DMS153 (cell line): ENCODE results near the gene UNKL.

ENCODE experiments used
- DNase-seq: peaks from one replicate; lab custom pipeline; 2025; lab: John Stamatoyannopoulos, UW

The UNKL gene

GRCh38 chr16:1414532-1415260 lies at the start of gene UNKL:
Gene UNKL (minus strand): TSS chr16:1414704. CDS start chr16:1414691, 13 bp downstream.
- no peak for DNase-seq

- no peak for DNase-seq
These were observed 46.6 kb upstream of the UNKL start for GRCh38 chr16:1461146-1461545.

GRCh38 chr16:1460602-1461138 lies 46.2 kb upstream of the UNKL start:
- no peak for DNase-seq

GRCh38 chr16:1459967-1460366 lies 45.5 kb upstream of the UNKL start:
- DNase-seq = no peak

- no peak for DNase-seq
These were observed 44.5 kb upstream of the UNKL start for GRCh38 chr16:1458977-1459341.

GRCh38 chr16:1458336-1458976 lies 44.0 kb upstream of the UNKL start:
- no peak for DNase-seq

- DNase-seq = no peak
These were observed 43.2 kb upstream of the UNKL start for GRCh38 chr16:1457489-1458245.

- no peak for DNase-seq
These were observed 42.4 kb upstream of the UNKL start for GRCh38 chr16:1456951-1457350.

GRCh38 chr16:1455190-1456171 lies 41.0 kb upstream of the UNKL start:
- DNase-seq = no peak

GRCh38 chr16:1454561-1454960 lies 40.1 kb upstream of the UNKL start:
- no peak for DNase-seq

- no peak for DNase-seq
These were observed 38.8 kb upstream of the UNKL start for GRCh38 chr16:1453316-1453715.

- DNase-seq = no peak
These were observed 38.0 kb upstream of the UNKL start for GRCh38 chr16:1452530-1452929.

GRCh38 chr16:1451702-1452392 lies 37.3 kb upstream of the UNKL start:
- no peak for DNase-seq

- DNase-seq = no peak
These were observed 36.3 kb upstream of the UNKL start for GRCh38 chr16:1450841-1451240.

- DNase-seq = no peak
These were observed 35.7 kb upstream of the UNKL start for GRCh38 chr16:1450218-1450617.

GRCh38 chr16:1449201-1449788 lies 34.8 kb upstream of the UNKL start:
- DNase-seq = no peak

GRCh38 chr16:1448536-1449116 lies 34.1 kb upstream of the UNKL start:
- DNase-seq = no peak

- DNase-seq = no peak
These were observed 33.5 kb upstream of the UNKL start for GRCh38 chr16:1447965-1448364.

GRCh38 chr16:1446296-1447080 lies 32.0 kb upstream of the UNKL start:
- no peak for DNase-seq
